CD4-positive, alpha-beta T cell treated with Interleukin-15 for 4 hours (primary cell): ENCODE results near the gene PCDH12.

Experiments used
- DNase-seq: peaks from one replicate; pipeline ENCODE4 v3.0.0-alpha.2; 2020; ENCODE audit warnings: low spot score

PCDH12 gene

GRCh38 chr5:141908796-141909195, 49.2 kb downstream of the PCDH12 start:
- DNase-seq = no peak

- DNase-seq = no peak
These were observed 51.0 kb downstream of the PCDH12 start for GRCh38 chr5:141906972-141907371.

DNA sequence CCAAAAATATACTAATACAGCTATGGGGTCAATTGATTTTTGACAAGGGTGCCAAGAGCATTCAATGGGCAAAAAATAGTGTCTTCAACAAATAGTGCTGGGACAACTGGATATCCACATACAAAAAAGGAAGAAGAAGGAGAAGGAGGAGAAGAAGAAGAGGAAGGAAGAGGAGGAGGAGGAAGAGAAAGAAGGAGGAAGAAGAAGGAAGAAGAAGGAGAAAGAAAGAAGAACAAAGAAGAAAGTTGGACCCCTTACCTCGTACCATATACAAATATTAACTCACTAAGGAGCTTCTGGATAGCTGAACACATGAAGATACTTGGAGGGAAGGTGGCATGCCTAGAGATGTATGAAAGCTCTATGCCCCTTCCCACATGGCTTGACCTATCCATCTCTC, 51.5 kb downstream of the PCDH12 start:
- DNase-seq = no peak

- no peak for DNase-seq
These were observed 53.5 kb downstream of the PCDH12 start for GRCh38 chr5:141904551-141904950.

GRCh38 chr5:141903261-141903660, 54.7 kb downstream of the PCDH12 start:
- no peak for DNase-seq

DNA sequence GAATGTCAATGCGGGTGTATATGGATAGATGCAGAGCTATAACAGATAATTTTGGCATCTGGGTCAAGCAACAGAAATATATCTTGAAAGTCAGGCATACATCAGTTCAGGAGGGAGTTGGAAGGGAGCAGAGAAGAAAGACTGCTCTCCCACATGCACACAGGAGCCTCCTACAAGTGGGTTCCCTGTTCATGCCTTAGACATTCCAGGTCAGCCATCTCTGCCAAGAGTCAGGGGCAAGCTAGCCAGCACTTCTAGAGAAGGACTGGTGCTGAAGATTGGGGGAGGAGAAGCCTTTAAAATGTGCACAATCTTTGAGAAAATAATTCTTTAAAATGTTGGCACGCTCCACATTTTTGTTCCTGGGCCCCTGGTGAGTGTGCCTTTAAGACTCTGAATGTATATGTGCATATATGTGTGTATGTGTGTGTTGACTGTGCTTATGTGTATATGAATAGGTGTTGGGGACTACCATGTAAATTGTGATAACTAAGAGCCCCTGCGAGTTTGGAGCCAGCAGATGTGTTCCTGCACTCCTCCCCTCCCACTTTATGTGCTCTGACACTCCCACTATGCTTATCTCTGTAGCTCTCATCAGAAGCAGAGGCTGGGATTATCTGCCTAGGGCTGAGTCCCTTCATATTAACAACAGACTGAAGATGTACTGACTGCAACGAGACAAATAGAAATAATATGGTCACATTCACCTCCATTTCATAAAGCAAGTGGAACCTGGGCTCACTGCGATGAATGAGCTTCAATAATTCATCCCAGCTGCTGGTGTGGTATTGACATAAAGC, 55.8 kb downstream of the PCDH12 start:
- DNase-seq = no peak

DNA sequence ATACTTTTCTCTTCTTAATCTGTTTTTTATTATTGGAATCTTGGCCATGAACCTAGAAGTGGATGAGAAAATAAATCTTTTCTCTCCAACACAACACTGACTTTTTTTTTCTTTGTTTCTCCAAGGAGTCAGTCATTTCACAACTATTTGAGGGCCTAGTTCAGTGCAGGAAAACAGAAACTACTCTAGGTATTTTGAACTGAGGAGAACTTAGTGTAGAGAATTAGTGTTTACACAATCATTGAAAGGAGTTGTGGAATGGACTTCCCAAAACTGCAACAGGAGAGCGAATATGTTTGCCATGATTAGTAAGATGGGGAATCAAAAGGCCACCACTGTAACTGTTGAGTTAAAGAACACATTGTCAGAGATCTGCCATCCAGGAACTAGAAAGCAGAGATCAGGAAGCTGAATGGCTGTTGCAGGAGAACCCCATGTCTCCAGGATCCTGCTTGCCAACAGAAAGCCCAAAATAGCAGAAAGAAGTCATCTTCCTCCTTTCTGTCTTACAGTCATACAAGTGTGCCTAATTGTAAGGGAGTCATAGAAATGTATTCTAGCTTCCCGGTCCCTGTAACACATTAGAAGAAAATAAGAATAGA, 59.5 kb downstream of the PCDH12 start:
- no peak for DNase-seq

- DNase-seq = no peak
These were observed 60.6 kb downstream of the PCDH12 start for GRCh38 chr5:141897425-141897824.
